Measurements from ENCODE around the gene CCDC157.

The CCDC157 gene

DNA sequence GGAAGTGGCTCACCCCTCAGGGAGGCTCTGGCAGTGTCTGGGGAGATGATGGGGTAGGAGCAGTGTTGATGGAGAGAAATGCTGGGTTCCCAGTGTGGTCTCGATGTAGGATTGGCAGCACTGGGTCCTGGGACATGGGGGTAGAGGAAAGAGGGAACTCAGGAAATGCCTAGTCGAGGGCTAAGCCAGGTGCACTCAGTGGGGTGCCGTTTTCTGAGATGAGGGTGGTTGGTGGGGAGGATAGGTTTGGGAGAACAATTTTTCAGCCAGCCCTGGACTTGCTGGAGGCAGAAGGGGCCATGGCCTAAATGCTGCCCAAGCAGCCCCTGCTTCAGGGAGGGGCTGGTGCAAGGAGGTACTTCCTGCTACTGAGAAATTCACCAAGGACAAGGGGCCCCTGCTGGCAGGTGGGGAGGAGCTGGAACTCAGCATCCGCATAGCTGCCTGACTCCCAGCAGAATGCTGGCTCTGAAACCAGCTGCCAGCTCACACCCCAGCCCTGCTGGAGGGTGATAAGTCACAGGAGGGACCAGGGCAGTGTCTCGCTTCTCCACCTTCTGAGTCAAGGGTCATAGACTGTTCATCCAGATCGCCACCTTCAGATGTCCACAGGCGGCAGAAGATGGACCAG, 6.0 kb downstream of the CCDC157 start:
- no peak for DNase-seq (ENCODE audit: low read depth)
- in situ Hi-C loops (cut with HindIII; ENCODE audit: low sequenced_read_pairs), result no loop called here
- TF ChIP-seq, protein P1, sequence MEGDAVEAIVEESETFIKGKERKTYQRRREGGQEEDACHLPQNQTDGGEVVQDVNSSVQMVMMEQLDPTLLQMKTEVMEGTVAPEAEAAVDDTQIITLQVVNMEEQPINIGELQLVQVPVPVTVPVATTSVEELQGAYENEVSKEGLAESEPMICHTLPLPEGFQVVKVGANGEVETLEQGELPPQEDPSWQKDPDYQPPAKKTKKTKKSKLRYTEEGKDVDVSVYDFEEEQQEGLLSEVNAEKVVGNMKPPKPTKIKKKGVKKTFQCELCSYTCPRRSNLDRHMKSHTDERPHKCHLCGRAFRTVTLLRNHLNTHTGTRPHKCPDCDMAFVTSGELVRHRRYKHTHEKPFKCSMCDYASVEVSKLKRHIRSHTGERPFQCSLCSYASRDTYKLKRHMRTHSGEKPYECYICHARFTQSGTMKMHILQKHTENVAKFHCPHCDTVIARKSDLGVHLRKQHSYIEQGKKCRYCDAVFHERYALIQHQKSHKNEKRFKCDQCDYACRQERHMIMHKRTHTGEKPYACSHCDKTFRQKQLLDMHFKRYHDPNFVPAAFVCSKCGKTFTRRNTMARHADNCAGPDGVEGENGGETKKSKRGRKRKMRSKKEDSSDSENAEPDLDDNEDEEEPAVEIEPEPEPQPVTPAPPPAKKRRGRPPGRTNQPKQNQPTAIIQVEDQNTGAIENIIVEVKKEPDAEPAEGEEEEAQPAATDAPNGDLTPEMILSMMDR (IDR thresholded peaks at IDR 0.05; ENCODE audit: low read depth, low read length, missing control alignments), result no peak

DNA sequence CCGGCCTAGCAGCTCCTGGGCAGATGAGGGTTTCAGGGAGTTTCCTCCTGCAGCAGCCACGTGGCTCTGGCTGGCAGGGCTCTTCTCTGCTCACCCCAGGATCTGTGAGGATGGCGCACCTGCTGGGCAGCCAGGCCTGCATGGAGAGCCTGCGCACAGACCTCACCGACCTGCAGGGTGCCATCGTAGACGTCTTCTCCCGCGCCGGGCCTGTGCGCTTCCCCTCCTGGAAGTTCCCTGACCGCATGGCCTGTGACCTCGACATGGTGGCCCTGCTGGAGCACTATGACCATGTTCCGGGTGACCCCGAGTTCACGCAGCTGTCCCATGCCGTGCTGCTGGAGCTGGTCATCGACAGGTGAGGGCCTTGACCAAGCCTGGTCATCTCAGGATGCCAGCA, 9.1 kb downstream of the CCDC157 start:
- DNase-seq (ENCODE audit: low read depth), result no peak

More for the DNA sequence above, 6.0 kb downstream of the CCDC157 start:
- H3K4me3 ChIP-seq (ENCODE audit: low read depth, low read length), result no peak overlapping the region

DNA sequence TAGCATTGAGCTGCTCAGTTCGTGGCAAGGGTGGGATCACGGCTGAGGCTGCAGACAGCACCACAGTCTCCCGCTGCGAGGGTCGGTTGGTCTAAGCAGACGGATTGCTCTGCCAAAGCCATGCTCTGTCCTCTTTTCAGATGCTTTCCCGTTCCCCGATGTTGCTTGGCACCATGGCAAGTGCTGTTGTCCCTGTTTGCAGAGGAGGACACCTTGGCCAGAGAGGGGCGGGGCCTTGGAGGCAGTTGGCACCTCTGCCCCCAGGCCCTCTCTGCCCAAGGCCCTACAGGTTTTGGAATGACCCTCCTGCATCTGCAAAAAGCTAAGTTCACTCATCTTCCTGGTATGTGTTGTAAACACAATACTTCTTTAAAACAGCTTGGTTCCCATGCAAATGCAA, 11.6 kb downstream of the CCDC157 start:
- in situ Hi-C loops (cut with HindIII; ENCODE audit: low sequenced_read_pairs), result no loop called here
- no peak overlapping the region for H3K4me3 ChIP-seq (ENCODE audit: low read depth, low read length)
- no peak for DNase-seq (ENCODE audit: low read depth)
- TF ChIP-seq, protein P1 (IDR thresholded peaks at IDR 0.05; ENCODE audit: low read depth, low read length, missing control alignments), result no peak

More for the DNA sequence above, 9.1 kb downstream of the CCDC157 start:
- TF ChIP-seq, protein P1 (IDR thresholded peaks at IDR 0.05; ENCODE audit: low read depth, low read length, missing control alignments), result no peak
- in situ Hi-C loops (cut with HindIII; ENCODE audit: low sequenced_read_pairs), result no loop called here
- no peak overlapping the region for H3K4me3 ChIP-seq (ENCODE audit: low read depth, low read length)

DNA sequence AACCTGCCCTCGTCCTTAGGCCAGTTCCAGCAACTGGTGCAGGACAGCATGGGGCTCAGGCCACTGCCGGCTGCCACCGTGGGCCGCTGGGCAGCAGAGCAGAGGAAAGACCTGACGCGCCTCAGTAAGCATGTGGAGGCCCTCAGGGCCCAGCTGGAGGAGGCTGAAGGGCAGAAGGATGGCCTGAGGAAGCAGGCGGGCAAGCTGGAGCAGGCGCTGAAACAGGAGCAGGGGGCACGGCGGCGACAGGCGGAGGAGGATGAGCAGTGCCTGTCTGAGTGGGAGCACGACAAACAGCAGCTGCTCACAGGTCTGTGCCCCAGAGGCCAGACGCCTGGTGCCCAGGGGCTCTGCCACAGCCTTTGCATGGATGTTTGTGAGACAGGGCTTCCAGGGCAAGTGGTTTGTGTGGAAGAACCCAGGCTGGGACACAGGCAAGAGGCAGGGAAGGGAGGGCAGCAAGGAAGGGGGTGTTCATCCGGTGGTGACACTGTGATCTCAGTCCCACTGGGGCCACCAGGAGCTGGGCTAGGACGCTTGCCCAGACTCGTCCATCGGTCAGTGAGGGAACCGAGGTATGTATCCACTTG, 13.9 kb downstream of the CCDC157 start:
- in situ Hi-C loops (cut with HindIII; ENCODE audit: low sequenced_read_pairs), result no loop called here
- DNase-seq (ENCODE audit: low read depth), result no peak
- no peak overlapping the region for H3K4me3 ChIP-seq (ENCODE audit: low read depth, low read length)
- TF ChIP-seq, protein P1 (IDR thresholded peaks at IDR 0.05; ENCODE audit: low read depth, low read length, missing control alignments), result no peak

DNA sequence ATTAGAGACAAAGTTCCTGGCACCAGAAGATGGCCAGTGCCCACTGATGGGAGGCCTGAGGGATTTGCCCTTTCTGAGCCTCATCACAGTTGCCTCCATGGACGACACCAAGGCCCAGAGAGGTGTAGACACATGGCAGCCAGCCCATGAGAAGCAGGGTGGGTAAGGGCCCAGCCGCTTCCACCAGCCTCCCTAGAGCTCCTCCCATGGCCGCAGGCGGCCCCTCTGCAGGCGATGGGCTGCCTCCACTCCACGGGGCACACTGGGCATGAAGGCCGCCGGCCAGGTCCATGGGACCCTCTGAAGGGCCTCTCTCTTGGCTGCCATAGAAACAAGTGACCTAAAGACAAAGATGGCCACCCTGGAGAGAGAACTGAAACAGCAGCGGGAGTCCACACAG, 14.5 kb downstream of the CCDC157 start:
- in situ Hi-C loops (cut with HindIII; ENCODE audit: low sequenced_read_pairs), result no loop called here
- DNase-seq (ENCODE audit: low read depth), result no peak
- H3K4me3 ChIP-seq (ENCODE audit: low read depth, low read length), result no peak overlapping the region
- TF ChIP-seq, protein P1 (IDR thresholded peaks at IDR 0.05; ENCODE audit: low read depth, low read length, missing control alignments), result no peak

DNA sequence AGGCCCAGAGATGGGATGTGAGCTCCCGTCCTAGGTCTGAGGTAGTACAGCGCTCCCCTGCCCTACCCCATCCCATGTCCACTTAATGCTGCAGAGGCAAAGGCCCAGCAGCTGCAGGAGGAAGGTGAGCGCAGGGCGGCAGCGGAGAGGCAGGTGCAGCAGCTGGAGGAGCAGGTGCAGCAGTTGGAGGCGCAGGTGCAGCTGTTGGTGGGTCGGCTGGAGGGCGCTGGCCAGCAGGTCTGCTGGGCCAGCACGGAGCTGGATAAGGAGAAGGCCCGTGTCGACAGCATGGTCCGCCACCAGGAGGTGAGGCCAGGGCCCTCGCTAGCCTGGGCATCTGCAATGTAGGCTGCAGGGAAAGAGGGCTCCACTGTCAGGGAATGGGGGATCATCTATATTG, 15.2 kb downstream of the CCDC157 start:
- H3K4me3 ChIP-seq (ENCODE audit: low read depth, low read length), result no peak overlapping the region
- in situ Hi-C loops (cut with HindIII; ENCODE audit: low sequenced_read_pairs), result no loop called here
- no peak for DNase-seq (ENCODE audit: low read depth)
- TF ChIP-seq, protein P1 (IDR thresholded peaks at IDR 0.05; ENCODE audit: low read depth, low read length, missing control alignments), result no peak

Measured in astrocyte of the cerebellum (primary cell).